Activated gamma-delta T cell (primary cell): Measurements from ENCODE around the gene IST1.

Source experiments
- DNase-seq: peaks from one replicate; lab custom pipeline; 2025; lab: John Stamatoyannopoulos, UW

The IST1 gene

GRCh38 chr16:71963125-71963875 is 68.0 kb downstream of the IST1 start:
- DNase-seq: no peak

- no peak for DNase-seq
These were observed 69.9 kb downstream of the IST1 start for GRCh38 chr16:71965223-71965622.

- no peak for DNase-seq
These were observed 71.6 kb downstream of the IST1 start for GRCh38 chr16:71966932-71967331.

GRCh38 chr16:71969353-71969752 is 74.0 kb downstream of the IST1 start:
- no peak for DNase-seq

GRCh38 chr16:71971571-71971970 is 76.2 kb downstream of the IST1 start:
- no peak for DNase-seq

GRCh38 chr16:71972356-71972755 is 77.0 kb downstream of the IST1 start:
- DNase-seq: no peak

- DNase-seq: no peak
These were observed 77.7 kb downstream of the IST1 start for GRCh38 chr16:71973001-71973400.

- no peak for DNase-seq
These were observed 78.9 kb downstream of the IST1 start for GRCh38 chr16:71974068-71974818.
